IPS-11a (cell line): Measurements from ENCODE around the gene PTPN14.
"Not testable (repeated sequence)": the region's sequence is repeated elsewhere in the genome, so short reads cannot be mapped to it uniquely, and the experiment has no call there.

Experiments
- H3K4me3 ChIP-seq: one replicate; pipeline ENCODE4 v1.5.1; 2013; ENCODE audit warnings: low read depth, low read length, control low read depth

PTPN14 gene

GRCh38 chr1:214481983-214482634 lies 69.3 kb downstream of the PTPN14 start:
- H3K4me3 ChIP-seq, result not testable (repeated sequence)

- no peak overlapping the region for H3K4me3 ChIP-seq
These were observed 74.2 kb downstream of the PTPN14 start for GRCh38 chr1:214476986-214477870.

- H3K4me3 ChIP-seq, result no peak overlapping the region
These were observed 75.0 kb downstream of the PTPN14 start for GRCh38 chr1:214476229-214476985.

- H3K4me3 ChIP-seq, result no peak overlapping the region
These were observed 75.7 kb downstream of the PTPN14 start for GRCh38 chr1:214475746-214476145.

- no peak overlapping the region for H3K4me3 ChIP-seq
These were observed 76.1 kb downstream of the PTPN14 start for GRCh38 chr1:214475331-214475730.

- H3K4me3 ChIP-seq, result no peak overlapping the region
These were observed 76.9 kb downstream of the PTPN14 start for GRCh38 chr1:214474467-214474866.

- H3K4me3 ChIP-seq, result no peak overlapping the region
These were observed 77.5 kb downstream of the PTPN14 start for GRCh38 chr1:214473862-214474261.

GRCh38 chr1:214473387-214473786 lies 78.0 kb downstream of the PTPN14 start:
- H3K4me3 ChIP-seq, result no peak overlapping the region

- no peak overlapping the region for H3K4me3 ChIP-seq
These were observed 79.0 kb downstream of the PTPN14 start for GRCh38 chr1:214472364-214472763.

GRCh38 chr1:214471458-214471857 lies 79.9 kb downstream of the PTPN14 start:
- no peak overlapping the region for H3K4me3 ChIP-seq

GRCh38 chr1:214470132-214470531 lies 81.3 kb downstream of the PTPN14 start:
- no peak overlapping the region for H3K4me3 ChIP-seq

- H3K4me3 ChIP-seq, result no peak overlapping the region
These were observed 82.1 kb downstream of the PTPN14 start for GRCh38 chr1:214469290-214469689.

GRCh38 chr1:214467078-214467585 lies 84.3 kb downstream of the PTPN14 start:
- H3K4me3 ChIP-seq, result no peak overlapping the region

GRCh38 chr1:214466403-214467077 lies 84.9 kb downstream of the PTPN14 start:
- H3K4me3 ChIP-seq, result no peak overlapping the region

GRCh38 chr1:214464445-214465287 lies 86.7 kb downstream of the PTPN14 start:
- H3K4me3 ChIP-seq, result no peak overlapping the region

GRCh38 chr1:214463596-214463995 lies 87.8 kb downstream of the PTPN14 start:
- H3K4me3 ChIP-seq, result no peak overlapping the region

- no peak overlapping the region for H3K4me3 ChIP-seq
These were observed 88.5 kb downstream of the PTPN14 start for GRCh38 chr1:214462882-214463281.

- H3K4me3 ChIP-seq, result no peak overlapping the region
These were observed 90.1 kb downstream of the PTPN14 start for GRCh38 chr1:214461305-214461704.

- H3K4me3 ChIP-seq, result no peak overlapping the region
These were observed 91.0 kb downstream of the PTPN14 start for GRCh38 chr1:214460304-214460916.
